ENCODE results near the gene NHP2.

DNA sequence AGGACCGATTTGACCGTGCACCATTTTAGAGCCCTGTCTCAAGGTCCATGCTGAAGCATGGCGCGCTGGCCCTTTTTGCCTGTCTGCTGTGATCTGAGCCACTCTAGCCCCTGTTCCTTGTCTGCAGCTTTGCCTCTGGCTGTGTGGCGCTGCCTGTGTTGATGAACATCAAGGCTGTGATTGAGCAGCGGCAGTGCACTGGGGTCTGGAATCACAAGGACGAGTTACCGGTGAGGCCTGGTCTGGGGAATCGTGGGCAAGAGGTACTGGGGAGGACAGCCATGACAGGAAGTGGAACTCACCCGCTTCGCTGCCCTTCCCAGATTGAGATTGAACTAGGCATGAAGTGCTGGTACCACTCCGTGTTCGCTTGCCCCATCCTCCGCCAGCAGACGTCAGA lies 6.3 kb downstream of the NHP2 start:
- TF ChIP-seq RAD21 (IDR thresholded peaks at IDR 0.05; ENCODE audit: low read depth) (no peak), FOXM1 (IDR thresholded peaks at IDR 0.05; ENCODE audit: borderline replicate concordance, low read depth) (no peak), CEBPB (IDR thresholded peaks at IDR 0.05) (no peak), ZBTB7A (IDR thresholded peaks at IDR 0.05; ENCODE audit: low read depth) (no peak), TAF1 (IDR thresholded peaks at IDR 0.05; ENCODE audit: low read depth) (no peak), NFIC (IDR thresholded peaks at IDR 0.05) (no peak), CREB1 (IDR thresholded peaks at IDR 0.05; ENCODE audit: low read depth) (no peak), EP300 (IDR thresholded peaks at IDR 0.05; ENCODE audit: borderline replicate concordance) (no peak), EGR1 (IDR thresholded peaks at IDR 0.05) (no peak), YY1 (IDR thresholded peaks at IDR 0.05; ENCODE audit: low read depth) (no peak), TEAD4 (IDR thresholded peaks at IDR 0.05) (no peak)
- TF ChIP-seq, protein P1, sequence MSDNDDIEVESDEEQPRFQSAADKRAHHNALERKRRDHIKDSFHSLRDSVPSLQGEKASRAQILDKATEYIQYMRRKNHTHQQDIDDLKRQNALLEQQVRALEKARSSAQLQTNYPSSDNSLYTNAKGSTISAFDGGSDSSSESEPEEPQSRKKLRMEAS (IDR thresholded peaks at IDR 0.05) = no peak
- TF ChIP-seq, protein P2, sequence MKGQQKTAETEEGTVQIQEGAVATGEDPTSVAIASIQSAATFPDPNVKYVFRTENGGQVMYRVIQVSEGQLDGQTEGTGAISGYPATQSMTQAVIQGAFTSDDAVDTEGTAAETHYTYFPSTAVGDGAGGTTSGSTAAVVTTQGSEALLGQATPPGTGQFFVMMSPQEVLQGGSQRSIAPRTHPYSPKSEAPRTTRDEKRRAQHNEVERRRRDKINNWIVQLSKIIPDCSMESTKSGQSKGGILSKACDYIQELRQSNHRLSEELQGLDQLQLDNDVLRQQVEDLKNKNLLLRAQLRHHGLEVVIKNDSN (IDR thresholded peaks at IDR 0.05) = no peak
- TF ChIP-seq, protein P3, sequence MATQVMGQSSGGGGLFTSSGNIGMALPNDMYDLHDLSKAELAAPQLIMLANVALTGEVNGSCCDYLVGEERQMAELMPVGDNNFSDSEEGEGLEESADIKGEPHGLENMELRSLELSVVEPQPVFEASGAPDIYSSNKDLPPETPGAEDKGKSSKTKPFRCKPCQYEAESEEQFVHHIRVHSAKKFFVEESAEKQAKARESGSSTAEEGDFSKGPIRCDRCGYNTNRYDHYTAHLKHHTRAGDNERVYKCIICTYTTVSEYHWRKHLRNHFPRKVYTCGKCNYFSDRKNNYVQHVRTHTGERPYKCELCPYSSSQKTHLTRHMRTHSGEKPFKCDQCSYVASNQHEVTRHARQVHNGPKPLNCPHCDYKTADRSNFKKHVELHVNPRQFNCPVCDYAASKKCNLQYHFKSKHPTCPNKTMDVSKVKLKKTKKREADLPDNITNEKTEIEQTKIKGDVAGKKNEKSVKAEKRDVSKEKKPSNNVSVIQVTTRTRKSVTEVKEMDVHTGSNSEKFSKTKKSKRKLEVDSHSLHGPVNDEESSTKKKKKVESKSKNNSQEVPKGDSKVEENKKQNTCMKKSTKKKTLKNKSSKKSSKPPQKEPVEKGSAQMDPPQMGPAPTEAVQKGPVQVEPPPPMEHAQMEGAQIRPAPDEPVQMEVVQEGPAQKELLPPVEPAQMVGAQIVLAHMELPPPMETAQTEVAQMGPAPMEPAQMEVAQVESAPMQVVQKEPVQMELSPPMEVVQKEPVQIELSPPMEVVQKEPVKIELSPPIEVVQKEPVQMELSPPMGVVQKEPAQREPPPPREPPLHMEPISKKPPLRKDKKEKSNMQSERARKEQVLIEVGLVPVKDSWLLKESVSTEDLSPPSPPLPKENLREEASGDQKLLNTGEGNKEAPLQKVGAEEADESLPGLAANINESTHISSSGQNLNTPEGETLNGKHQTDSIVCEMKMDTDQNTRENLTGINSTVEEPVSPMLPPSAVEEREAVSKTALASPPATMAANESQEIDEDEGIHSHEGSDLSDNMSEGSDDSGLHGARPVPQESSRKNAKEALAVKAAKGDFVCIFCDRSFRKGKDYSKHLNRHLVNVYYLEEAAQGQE (IDR thresholded peaks at IDR 0.05; ENCODE audit: low read depth) = no peak

All from Ishikawa (cell line).